ENCODE measurements around the gene TNFAIP3.
A peak's percentile ranks its signal among the peaks of the same experiment; 100 is the strongest.

The TNFAIP3 gene

DNA sequence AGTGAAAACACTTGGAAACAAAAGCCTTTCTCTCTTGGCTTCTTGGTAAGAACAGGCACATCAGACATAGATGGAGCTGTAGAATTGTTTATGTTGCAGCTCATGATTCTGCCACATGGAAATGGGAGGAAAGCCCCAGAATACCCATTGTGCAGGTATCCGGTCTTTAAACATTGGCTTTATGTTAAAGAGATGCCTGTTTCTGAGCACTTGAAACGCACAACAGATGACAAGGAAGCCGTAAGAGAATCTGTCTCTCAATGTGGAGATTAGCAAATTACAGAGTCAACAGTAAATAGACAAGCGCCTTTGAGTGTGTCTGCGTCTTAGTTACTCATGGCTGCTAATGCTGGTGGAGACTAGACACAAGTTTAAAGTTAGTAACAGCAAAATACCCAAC lies 10.5 kb downstream of the TNFAIP3 start:
- H3K4me3 ChIP-seq (replicated peaks in 1 of 2; ENCODE audit: low read depth in 2 of 2, low read length in 2 of 2) = no peak overlapping the region
- no peak for DNase-seq (ENCODE audit: low read depth in 2 of 2)
- TF ChIP-seq, protein P1, sequence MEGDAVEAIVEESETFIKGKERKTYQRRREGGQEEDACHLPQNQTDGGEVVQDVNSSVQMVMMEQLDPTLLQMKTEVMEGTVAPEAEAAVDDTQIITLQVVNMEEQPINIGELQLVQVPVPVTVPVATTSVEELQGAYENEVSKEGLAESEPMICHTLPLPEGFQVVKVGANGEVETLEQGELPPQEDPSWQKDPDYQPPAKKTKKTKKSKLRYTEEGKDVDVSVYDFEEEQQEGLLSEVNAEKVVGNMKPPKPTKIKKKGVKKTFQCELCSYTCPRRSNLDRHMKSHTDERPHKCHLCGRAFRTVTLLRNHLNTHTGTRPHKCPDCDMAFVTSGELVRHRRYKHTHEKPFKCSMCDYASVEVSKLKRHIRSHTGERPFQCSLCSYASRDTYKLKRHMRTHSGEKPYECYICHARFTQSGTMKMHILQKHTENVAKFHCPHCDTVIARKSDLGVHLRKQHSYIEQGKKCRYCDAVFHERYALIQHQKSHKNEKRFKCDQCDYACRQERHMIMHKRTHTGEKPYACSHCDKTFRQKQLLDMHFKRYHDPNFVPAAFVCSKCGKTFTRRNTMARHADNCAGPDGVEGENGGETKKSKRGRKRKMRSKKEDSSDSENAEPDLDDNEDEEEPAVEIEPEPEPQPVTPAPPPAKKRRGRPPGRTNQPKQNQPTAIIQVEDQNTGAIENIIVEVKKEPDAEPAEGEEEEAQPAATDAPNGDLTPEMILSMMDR (IDR thresholded peaks at IDR 0.05; ENCODE audit: low read depth, low read length) = no peak

DNA sequence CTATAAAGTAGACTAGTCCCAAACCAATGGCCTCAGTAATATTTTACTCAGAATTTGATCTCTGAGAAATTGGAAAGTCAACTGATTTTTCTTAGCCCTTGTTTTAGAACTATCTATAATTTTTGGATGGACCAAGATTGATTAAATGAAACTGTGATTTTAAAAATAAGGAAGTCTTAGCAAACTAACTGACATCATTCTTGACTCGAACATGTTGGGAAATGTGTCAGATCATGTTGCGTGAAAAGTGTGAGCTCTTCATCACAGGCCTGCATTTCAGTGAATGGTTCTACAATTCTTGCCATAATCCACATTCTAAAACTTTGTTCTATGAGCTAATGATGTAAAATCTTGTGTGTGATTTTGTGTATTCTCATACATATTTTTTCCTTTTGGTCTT lies 11.0 kb downstream of the TNFAIP3 start:
- TF ChIP-seq, protein P1 (IDR thresholded peaks at IDR 0.05; ENCODE audit: low read depth, low read length) = no peak
- no peak overlapping the region for H3K4me3 ChIP-seq (replicated peaks in 1 of 2; ENCODE audit: low read depth in 2 of 2, low read length in 2 of 2)
- DNase-seq (ENCODE audit: low read depth in 2 of 2) = peak in 1 of 2 donors; percentile 50

DNA sequence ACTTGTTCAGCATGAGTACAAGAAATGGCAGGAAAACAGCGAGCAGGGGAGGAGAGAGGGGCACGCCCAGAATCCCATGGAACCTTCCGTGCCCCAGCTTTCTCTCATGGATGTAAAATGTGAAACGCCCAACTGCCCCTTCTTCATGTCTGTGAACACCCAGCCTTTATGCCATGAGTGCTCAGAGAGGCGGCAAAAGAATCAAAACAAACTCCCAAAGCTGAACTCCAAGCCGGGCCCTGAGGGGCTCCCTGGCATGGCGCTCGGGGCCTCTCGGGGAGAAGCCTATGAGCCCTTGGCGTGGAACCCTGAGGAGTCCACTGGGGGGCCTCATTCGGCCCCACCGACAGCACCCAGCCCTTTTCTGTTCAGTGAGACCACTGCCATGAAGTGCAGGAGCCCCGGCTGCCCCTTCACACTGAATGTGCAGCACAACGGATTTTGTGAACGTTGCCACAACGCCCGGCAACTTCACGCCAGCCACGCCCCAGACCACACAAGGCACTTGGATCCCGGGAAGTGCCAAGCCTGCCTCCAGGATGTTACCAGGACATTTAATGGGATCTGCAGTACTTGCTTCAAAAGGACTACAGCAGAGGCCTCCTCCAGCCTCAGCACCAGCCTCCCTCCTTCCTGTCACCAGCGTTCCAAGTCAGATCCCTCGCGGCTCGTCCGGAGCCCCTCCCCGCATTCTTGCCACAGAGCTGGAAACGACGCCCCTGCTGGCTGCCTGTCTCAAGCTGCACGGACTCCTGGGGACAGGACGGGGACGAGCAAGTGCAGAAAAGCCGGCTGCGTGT lies 11.6 kb downstream of the TNFAIP3 start:
- no peak overlapping the region for H3K4me3 ChIP-seq (replicated peaks in 1 of 2; ENCODE audit: low read depth in 2 of 2, low read length in 2 of 2)
- TF ChIP-seq, protein P1 (IDR thresholded peaks at IDR 0.05; ENCODE audit: low read depth, low read length) = peak; percentile 33
- DNase-seq (ENCODE audit: low read depth in 2 of 2) = peak in 1 of 2 donors; percentile 50

DNA sequence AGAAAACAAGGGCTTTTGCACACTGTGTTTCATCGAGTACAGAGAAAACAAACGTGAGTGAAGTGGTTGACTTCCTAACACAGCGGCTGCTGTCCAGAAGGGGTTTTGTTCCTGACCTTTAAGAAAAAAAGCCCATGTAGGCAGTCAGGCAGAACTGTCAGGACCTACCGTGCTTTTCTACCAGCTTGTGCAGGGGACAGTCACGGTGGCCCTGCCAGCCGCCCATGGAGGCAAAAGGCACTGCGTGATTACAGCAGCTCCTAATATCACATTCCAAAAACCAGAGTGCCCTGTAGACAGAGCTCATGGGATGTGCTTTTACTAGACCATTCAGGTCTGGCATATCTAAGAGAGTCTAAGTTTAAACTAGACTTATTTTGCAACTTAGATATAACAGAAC lies 12.2 kb downstream of the TNFAIP3 start:
- DNase-seq (ENCODE audit: low read depth in 2 of 2) = no peak
- no peak overlapping the region for H3K4me3 ChIP-seq (replicated peaks in 1 of 2; ENCODE audit: low read depth in 2 of 2, low read length in 2 of 2)
- TF ChIP-seq, protein P1 (IDR thresholded peaks at IDR 0.05; ENCODE audit: low read depth, low read length) = no peak

DNA sequence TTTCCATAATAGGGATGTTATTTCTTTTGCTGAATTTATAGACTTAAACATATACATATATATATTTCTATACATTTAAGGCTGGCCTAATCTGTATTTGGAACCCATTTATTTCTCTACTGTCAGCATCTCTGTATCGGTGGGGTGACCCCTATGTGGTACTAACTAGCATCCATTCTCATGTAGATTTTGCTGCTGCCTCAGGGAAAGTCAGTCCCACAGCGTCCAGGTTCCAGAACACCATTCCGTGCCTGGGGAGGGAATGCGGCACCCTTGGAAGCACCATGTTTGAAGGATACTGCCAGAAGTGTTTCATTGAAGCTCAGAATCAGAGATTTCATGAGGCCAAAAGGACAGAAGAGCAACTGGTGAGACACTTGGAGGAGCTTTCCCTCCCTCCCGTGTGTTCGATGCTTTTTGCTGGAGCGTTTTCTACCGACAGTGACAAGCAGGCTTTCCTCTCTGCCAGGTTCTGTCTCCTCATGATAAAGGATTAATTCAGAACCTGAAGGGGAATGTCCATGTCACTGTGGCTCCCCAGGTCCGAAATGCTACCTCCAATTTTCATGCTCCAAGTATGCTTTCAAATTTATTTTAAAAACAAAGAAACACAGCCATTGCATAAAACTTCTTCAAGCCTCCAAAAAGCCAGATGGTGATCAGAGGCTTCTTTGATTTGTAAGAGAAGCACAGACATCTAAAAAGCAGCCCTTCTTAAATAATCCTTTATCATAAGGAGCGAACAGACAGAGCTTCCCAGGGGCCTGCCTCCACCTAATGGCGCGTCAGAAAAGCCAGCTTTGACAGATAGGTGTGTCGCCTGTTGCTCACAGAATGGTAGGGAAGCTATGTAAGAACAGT lies 13.1 kb downstream of the TNFAIP3 start:
- no peak overlapping the region for H3K4me3 ChIP-seq (replicated peaks in 1 of 2; ENCODE audit: low read depth in 2 of 2, low read length in 2 of 2)
- no peak for DNase-seq (ENCODE audit: low read depth in 2 of 2)
- TF ChIP-seq, protein P1 (IDR thresholded peaks at IDR 0.05; ENCODE audit: low read depth, low read length) = no peak

DNA sequence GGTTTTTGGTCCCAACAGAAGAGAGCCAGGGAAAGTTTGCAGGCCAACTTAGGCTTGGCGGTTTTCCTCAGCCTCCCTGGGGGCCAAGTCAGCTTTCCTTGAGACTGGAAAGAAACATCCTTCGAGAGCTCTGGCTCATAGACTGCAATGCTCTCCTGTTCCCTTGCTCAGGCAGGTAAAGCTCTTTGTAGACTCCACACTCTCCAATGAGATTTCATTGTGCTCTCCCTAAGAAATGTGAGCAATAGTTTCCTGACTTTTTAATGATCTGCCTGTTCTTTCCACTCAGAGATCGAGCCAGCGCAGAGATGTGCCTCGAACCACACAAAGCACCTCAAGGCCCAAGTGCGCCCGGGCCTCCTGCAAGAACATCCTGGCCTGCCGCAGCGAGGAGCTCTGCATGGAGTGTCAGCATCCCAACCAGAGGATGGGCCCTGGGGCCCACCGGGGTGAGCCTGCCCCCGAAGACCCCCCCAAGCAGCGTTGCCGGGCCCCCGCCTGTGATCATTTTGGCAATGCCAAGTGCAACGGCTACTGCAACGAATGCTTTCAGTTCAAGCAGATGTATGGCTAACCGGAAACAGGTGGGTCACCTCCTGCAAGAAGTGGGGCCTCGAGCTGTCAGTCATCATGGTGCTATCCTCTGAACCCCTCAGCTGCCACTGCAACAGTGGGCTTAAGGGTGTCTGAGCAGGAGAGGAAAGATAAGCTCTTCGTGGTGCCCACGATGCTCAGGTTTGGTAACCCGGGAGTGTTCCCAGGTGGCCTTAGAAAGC lies 13.9 kb downstream of the TNFAIP3 start:
- H3K4me3 ChIP-seq (replicated peaks in 1 of 2; ENCODE audit: low read depth in 2 of 2, low read length in 2 of 2) = no peak overlapping the region
- DNase-seq (ENCODE audit: low read depth in 2 of 2) = peak in 1 of 2 donors; percentile 33
- TF ChIP-seq, protein P1 (IDR thresholded peaks at IDR 0.05; ENCODE audit: low read depth, low read length) = no peak
